ENCODE results near the gene CDK6. TPM values are rescaled to one million over a fixed set of nuclear protein-coding genes. Genes with fewer than 3 reads are reported as not detected.

The CDK6 gene
- total and polyA plus RNA-seq, 2 of the 8 experiments (the other 6 are each of a cell fraction or from before 2014, with no cell fraction given): 5.9 to 18.9 TPM

GRCh38 chr7:92826258-92826938 is 10.0 kb downstream of the CDK6 start:
- Histone ChIP-seq H3K4me1 (replicated peaks in 1 of 4; ENCODE audit: control insufficient read depth in 3 of 4, insufficient read depth in 4 of 4, low read length in 3 of 4) (peaks cover 0 to 8% (median 2%) of the 10 kb centered on the region in 4 experiments; a peak in 4 of 7 replicates), H2BK12ac (ENCODE audit: low read depth, low read length) (no peak overlapping the region), H2BK15ac (ENCODE audit: low read length) (no peak overlapping the region), H3K27ac (ENCODE audit: low read depth, low read length) (no peak overlapping the region), H4K5ac (ENCODE audit: insufficient read length, low read depth, low read length) (no peak overlapping the region), H4K20me1 (replicated peaks in 1 of 2; ENCODE audit: control insufficient read depth in 1 of 2, insufficient read depth in 2 of 2, low read length in 2 of 2) (no peaks in the 10 kb centered on the region), H3K4ac (replicated peaks; ENCODE audit: insufficient read length, low read depth, low read length) (no peak overlapping the region), H2AK5ac (ENCODE audit: low read depth, low read length) (no peak overlapping the region), H3K9ac (replicated peaks in 1 of 4; ENCODE audit: extremely low read depth in 1 of 4, low read depth in 3 of 4, low read length in 3 of 4) (no peak overlapping the region), H3K27me3 (replicated peaks in 1 of 4; ENCODE audit: control insufficient read depth in 3 of 4, extremely low read depth in 1 of 4, insufficient read depth in 3 of 4, low read length in 3 of 4) (no peaks in the 10 kb centered on the region), H3K9me3 (ENCODE audit: insufficient read depth in 2 of 2, low read depth in 1 of 2, low read length in 1 of 2) (no peaks in the 10 kb centered on the region), H3K23ac (ENCODE audit: insufficient read length) (no peak overlapping the region), H2BK120ac (replicated peaks; ENCODE audit: low read depth, low read length) (no peak overlapping the region), H3K18ac (ENCODE audit: extremely low read depth, low read length) (no peak overlapping the region), H3K56ac (replicated peaks; ENCODE audit: insufficient read length, low read depth, low read length) (no peak overlapping the region), H3K4me3 (ENCODE audit: extremely low read depth in 1 of 4, insufficient read depth in 2 of 4, low read depth in 3 of 4, low read length in 4 of 4) (no peak overlapping the region), H4K8ac (ENCODE audit: extremely low read depth, insufficient read depth, low read length) (no peak overlapping the region), H3K14ac (ENCODE audit: insufficient read length) (no peak overlapping the region), H2BK5ac (ENCODE audit: low read depth, low read length) (no peak overlapping the region), H4K91ac (replicated peaks; ENCODE audit: insufficient read length, low read length) (no peak overlapping the region), H3K79me1 (ENCODE audit: low read depth, low read length) (no peaks in the 10 kb centered on the region; the same call in 1 of the 2 replicates), H3K23me2 (ENCODE audit: low read depth, low read length) (no peaks in the 10 kb centered on the region), H3K79me2 (ENCODE audit: control insufficient read depth in 1 of 2, insufficient read depth in 2 of 2, low read length in 2 of 2) (peaks cover 0 to 71% of the 10 kb centered on the region in 2 experiments; a peak in 2 of 4 replicates), H2AFZ (ENCODE audit: low read length) (no peak overlapping the region), H3K36me3 (ENCODE audit: control insufficient read depth in 2 of 4, insufficient read depth in 4 of 4, low read length in 3 of 4) (no peaks in the 10 kb centered on the region), H3K4me2 (ENCODE audit: insufficient read depth in 1 of 2, low read depth in 2 of 2, low read length in 2 of 2) (no peak overlapping the region), H2BK20ac (ENCODE audit: low read length) (no peak overlapping the region)
- WGBS, 2 experiments (ENCODE audit: extremely low coverage in 1 of 2, insufficient coverage in 1 of 2, insufficient read length in 1 of 2, insufficient replicate concordance in 2 of 2, low coverage in 1 of 2, low lambda C conversion rate in 2 of 2, missing lambda C conversion rate in 1 of 2): 84% methylated on average over 3 of the region's 3 CpGs; no CpG with 5 or more reads in 1 of the 2 experiments
- ChIA-PET POLR2A (ENCODE audit: partially characterized antibody) (interaction anchor here (1.0 kb wide), 1 partner anchor 13 kb away, joined by 3 read pairs; no protein-coding TSS in a partner anchor), CTCF (ENCODE audit: partially characterized antibody) (interaction anchor here (0.7 kb wide), 1 partner anchor 800 kb away, joined by 3 read pairs; no protein-coding TSS in a partner anchor)
- DNase-seq (ENCODE audit: low read depth in 1 of 2, low spot score in 2 of 2): no peak
- no peak for FAIRE-seq
- no peak for TF ChIP-seq RFX5 (IDR thresholded peaks at IDR 0.05; ENCODE audit: borderline replicate concordance, low read depth, low read length)
- no peak for TF ChIP-seq GABPA (IDR thresholded peaks at IDR 0.05; ENCODE audit: borderline replicate concordance, insufficient read depth, low read length)
- no peak for TF ChIP-seq SIN3A (conservative IDR thresholded peaks at IDR 0.05 in 1 of 2, IDR thresholded peaks at IDR 0.05 in 1 of 2; ENCODE audit: low read depth in 1 of 2, low read length in 2 of 2)
- no peak for TF ChIP-seq RNF2 (IDR thresholded peaks at IDR 0.05; ENCODE audit: borderline replicate concordance, low read depth, low read length, missing control alignments, poor library complexity, severe bottlenecking)
- no peak for TF ChIP-seq NANOG (IDR thresholded peaks at IDR 0.05; ENCODE audit: insufficient read depth, low read depth, low read length, poor library complexity, severe bottlenecking)
- no peak for TF ChIP-seq YY1 (IDR thresholded peaks at IDR 0.05; ENCODE audit: low read depth, low read length)
- no peak for TF ChIP-seq SIX5 (IDR thresholded peaks at IDR 0.05; ENCODE audit: low read depth, low read length)

All from H1 (cell line).